Astrocyte (in vitro differentiated cells and primary cell): ENCODE data around the gene STAU1. TPM values are rescaled to one million over a fixed set of nuclear protein-coding genes. Genes with fewer than 3 reads are reported as not detected.

Experiments
- DNase-seq: peaks from one replicate; pipeline ENCODE4 v3.0.0-alpha.2; 2010; ENCODE audit warnings: low read depth
- FAIRE-seq: peaks from 2 replicates; lab custom pipeline; 2011; peaks lifted over from hg19 to GRCh38; lab: Jason Lieb, UNC
- H2AFZ ChIP-seq: 2 replicates; pipeline ENCODE4 v1.6.0; 2012; ENCODE audit warnings: low read depth, low read length, inconsistent platforms
- H3K27ac ChIP-seq: 2 replicates; pipeline ENCODE4 v1.5.1; 2011; ENCODE audit warnings: low read depth, low read length, inconsistent platforms
- H3K27me3 ChIP-seq: 2 replicates; pipeline ENCODE4 v1.6.0; 2011; ENCODE audit warnings: low read length, inconsistent platforms; ENCODE audit not compliant: insufficient read depth
- H3K36me3 ChIP-seq: 2 replicates; pipeline ENCODE4 v1.5.1; 2011; ENCODE audit warnings: low read length, inconsistent platforms; ENCODE audit not compliant: insufficient read depth
- H3K4me1 ChIP-seq: 2 replicates; pipeline ENCODE4 v1.5.1; 2011; ENCODE audit warnings: low read length, inconsistent platforms; ENCODE audit not compliant: insufficient read depth
- H3K4me2 ChIP-seq: 2 replicates; pipeline ENCODE4 v1.6.0; 2012; ENCODE audit warnings: low read length, inconsistent platforms
- H3K4me3 ChIP-seq: 2 replicates; pipeline ENCODE4 v1.5.1; 2011; ENCODE audit warnings: low read depth, mild to moderate bottlenecking, low read length, inconsistent platforms; ENCODE audit not compliant: insufficient read depth
- H3K79me2 ChIP-seq: 2 replicates; pipeline ENCODE4 v1.6.0; 2012; ENCODE audit warnings: mild to moderate bottlenecking, low read length, inconsistent platforms; ENCODE audit not compliant: insufficient read depth
- H3K9ac ChIP-seq: 2 replicates; pipeline ENCODE4 v1.6.0; 2012; ENCODE audit warnings: mild to moderate bottlenecking, low read length, inconsistent platforms
- H3K9me3 ChIP-seq: 2 replicates; pipeline ENCODE4 v1.5.1; 2012; ENCODE audit warnings: low read depth, mild to moderate bottlenecking, low read length, inconsistent platforms; ENCODE audit not compliant: insufficient read depth
- H4K20me1 ChIP-seq: 2 replicates; pipeline ENCODE4 v1.6.0; 2012; ENCODE audit warnings: low read length, inconsistent platforms; ENCODE audit not compliant: insufficient read depth
- H3K27ac Mint-ChIP-seq: one replicate; pipeline ENCODE4 v1.8.0; 2021; ENCODE audit warnings: mild to moderate bottlenecking, mixed read lengths; ENCODE audit not compliant: unreplicated experiment
- H3K27me3 Mint-ChIP-seq: one replicate; pipeline ENCODE4 v1.8.0; 2021; ENCODE audit warnings: low read depth, mixed read lengths; ENCODE audit not compliant: unreplicated experiment
- H3K36me3 Mint-ChIP-seq: one replicate; pipeline ENCODE4 v1.8.0; 2021; ENCODE audit warnings: low read depth, mixed read lengths; ENCODE audit not compliant: unreplicated experiment
- H3K4me1 Mint-ChIP-seq: one replicate; pipeline ENCODE4 v1.8.0; 2021; ENCODE audit warnings: low read depth, mixed read lengths; ENCODE audit not compliant: unreplicated experiment
- H3K4me3 Mint-ChIP-seq: one replicate; pipeline ENCODE4 v1.8.0; 2021; ENCODE audit warnings: mild to moderate bottlenecking, moderate library complexity, mixed read lengths; ENCODE audit not compliant: unreplicated experiment
- H3K9me3 Mint-ChIP-seq: one replicate; pipeline ENCODE4 v1.8.0; 2021; ENCODE audit warnings: mild to moderate bottlenecking, mixed read lengths; ENCODE audit not compliant: unreplicated experiment
- EZH2 ChIP-seq: IDR thresholded peaks from 2 replicates; pipeline ENCODE4 v1.6.1; 2012; ENCODE audit warnings: mild to moderate bottlenecking, low read length, inconsistent platforms; ENCODE audit not compliant: insufficient read depth
- total RNA-seq: library from RNA; stranded (reverse); gene quantifications from 2 replicates; pipeline ENCODE4 v1.2.1, GENCODE V29; 2021
- TF ChIP-seq, protein P1 (sequence below): IDR thresholded peaks from 2 replicates; pipeline ENCODE4 v1.5.1; 2011; ENCODE audit warnings: low read depth, mild to moderate bottlenecking, inconsistent platforms, low read length, moderate library complexity; ENCODE audit not compliant: insufficient read depth

Gene STAU1
- total RNA-seq, 1 donor from 2014 or later = 98.0 TPM

DNA sequence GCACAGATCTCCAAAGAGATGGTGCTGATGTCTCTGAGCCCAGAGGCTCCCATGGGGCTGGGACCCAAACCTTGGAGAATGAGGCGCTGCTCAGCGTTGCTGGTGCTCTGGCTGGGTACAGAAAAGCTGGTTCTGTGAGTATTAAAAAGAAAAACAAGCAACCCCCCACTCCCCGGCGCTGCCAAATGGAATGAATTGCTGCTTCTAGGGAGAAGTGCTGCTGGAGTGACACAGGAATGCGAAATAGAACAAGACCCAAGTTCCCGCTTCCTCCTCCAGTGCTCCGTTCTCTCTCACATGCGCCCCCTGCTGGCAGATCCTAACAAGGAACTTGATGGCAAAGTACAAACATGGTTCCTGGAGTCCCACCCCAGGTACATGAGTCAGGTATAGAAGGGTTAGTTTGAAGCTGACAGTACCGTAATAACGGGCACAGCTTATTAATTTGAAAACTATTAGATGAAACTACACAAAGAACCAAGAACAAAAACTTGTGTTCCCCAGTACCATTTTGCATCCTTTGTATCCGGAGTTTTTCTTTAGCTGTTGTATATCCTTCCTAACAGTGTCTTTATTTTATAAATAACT lies 29.0 kb upstream of the STAU1 start:
- Histone ChIP-seq H4K20me1 (peaks cover 9% of the 10 kb centered on the region), H3K79me2 (peaks cover 21% of the 10 kb centered on the region), H3K36me3 (no peaks in the 10 kb centered on the region), H3K4me3 (no peak overlapping the region), H3K4me1 (peaks cover 12% of the 10 kb centered on the region), H3K9me3 (no peaks in the 10 kb centered on the region), H3K4me2 (peak overlapping the region; percentile 79), H3K27ac (no peak overlapping the region), H3K27me3 (peaks cover 2% of the 10 kb centered on the region), H2AFZ (peak overlapping the region; percentile 64), H3K9ac (no peak overlapping the region)
- peak; percentile 70 for DNase-seq
- H3K27ac Mint-ChIP-seq = peak overlapping the region; percentile 41
- no peak for FAIRE-seq
- no peaks in the 10 kb centered on the region for H3K9me3 Mint-ChIP-seq
- H3K27me3 Mint-ChIP-seq = no peaks in the 10 kb centered on the region
- H3K4me1 Mint-ChIP-seq = peaks cover 18% of the 10 kb centered on the region
- TF ChIP-seq EZH2 = no peak
- TF ChIP-seq, protein P1, sequence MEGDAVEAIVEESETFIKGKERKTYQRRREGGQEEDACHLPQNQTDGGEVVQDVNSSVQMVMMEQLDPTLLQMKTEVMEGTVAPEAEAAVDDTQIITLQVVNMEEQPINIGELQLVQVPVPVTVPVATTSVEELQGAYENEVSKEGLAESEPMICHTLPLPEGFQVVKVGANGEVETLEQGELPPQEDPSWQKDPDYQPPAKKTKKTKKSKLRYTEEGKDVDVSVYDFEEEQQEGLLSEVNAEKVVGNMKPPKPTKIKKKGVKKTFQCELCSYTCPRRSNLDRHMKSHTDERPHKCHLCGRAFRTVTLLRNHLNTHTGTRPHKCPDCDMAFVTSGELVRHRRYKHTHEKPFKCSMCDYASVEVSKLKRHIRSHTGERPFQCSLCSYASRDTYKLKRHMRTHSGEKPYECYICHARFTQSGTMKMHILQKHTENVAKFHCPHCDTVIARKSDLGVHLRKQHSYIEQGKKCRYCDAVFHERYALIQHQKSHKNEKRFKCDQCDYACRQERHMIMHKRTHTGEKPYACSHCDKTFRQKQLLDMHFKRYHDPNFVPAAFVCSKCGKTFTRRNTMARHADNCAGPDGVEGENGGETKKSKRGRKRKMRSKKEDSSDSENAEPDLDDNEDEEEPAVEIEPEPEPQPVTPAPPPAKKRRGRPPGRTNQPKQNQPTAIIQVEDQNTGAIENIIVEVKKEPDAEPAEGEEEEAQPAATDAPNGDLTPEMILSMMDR = peak; percentile 86
- H3K36me3 Mint-ChIP-seq = peaks cover 5% of the 10 kb centered on the region
- no peak overlapping the region for H3K4me3 Mint-ChIP-seq

DNA sequence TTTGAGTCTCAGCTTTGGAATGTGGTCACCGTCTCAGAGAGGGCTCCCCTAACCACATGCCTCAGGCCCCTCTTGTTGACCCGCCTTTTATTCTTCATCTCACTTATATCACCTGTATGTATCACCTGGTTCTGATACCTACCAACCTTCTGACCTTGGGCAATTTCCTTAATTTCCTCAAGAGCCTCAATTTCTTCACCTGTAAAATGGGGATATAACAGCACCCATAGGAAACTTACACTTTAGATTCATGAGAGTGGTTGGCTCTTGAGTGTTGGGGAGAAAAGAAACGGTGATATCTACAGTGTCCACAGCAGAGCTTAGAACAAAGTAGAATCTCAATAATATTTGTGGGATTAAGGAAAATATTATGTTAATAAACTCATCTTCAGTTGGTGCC lies 27.1 kb upstream of the STAU1 start:
- Mint-ChIP-seq H3K27me3 (no peaks in the 10 kb centered on the region), H3K4me1 (peaks cover 6% of the 10 kb centered on the region), H3K9me3 (peaks cover 9% of the 10 kb centered on the region), H3K27ac (no peak overlapping the region), H3K4me3 (no peak overlapping the region), H3K36me3 (no peaks in the 10 kb centered on the region)
- FAIRE-seq (no peak), DNase-seq (no peak)
- no peak overlapping the region for H3K4me2 ChIP-seq
- H3K4me3 ChIP-seq = no peak overlapping the region
- no peak overlapping the region for H3K9ac ChIP-seq
- no peak overlapping the region for H3K27ac ChIP-seq
- peaks cover 2% of the 10 kb centered on the region for H3K27me3 ChIP-seq
- peaks cover 8% of the 10 kb centered on the region for H3K4me1 ChIP-seq
- peaks cover 10% of the 10 kb centered on the region for H3K79me2 ChIP-seq
- no peak overlapping the region for H2AFZ ChIP-seq
- TF ChIP-seq, protein P1 = no peak
- TF ChIP-seq EZH2 = no peak
- peaks cover 4% of the 10 kb centered on the region for H4K20me1 ChIP-seq
- H3K9me3 ChIP-seq = peaks cover 2% of the 10 kb centered on the region
- H3K36me3 ChIP-seq = no peaks in the 10 kb centered on the region

DNA sequence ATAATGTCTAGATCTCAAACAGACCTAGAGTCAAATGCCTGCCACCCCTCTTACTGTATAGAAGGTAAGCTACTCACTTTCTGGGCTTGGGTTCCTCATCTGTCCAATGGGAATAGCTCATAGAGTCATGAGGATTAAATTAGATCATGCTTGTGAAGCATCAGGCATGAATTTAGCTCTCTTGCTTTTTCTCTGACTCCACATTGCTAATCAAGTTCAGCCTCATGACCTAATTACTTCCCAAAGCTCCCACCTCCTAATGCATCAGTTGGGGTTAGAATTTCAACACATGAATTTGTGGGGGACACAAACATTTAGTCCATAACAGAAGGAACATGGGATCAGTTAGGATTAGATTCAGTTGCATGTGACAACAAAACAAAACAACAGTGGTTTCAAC lies 26.4 kb upstream of the STAU1 start:
- TF ChIP-seq, protein P1 = no peak
- TF ChIP-seq EZH2 = no peak
- no peaks in the 10 kb centered on the region for H4K20me1 ChIP-seq
- no peak overlapping the region for H3K9ac ChIP-seq
- no peak overlapping the region for H2AFZ ChIP-seq
- peaks cover 4% of the 10 kb centered on the region for H3K79me2 ChIP-seq
- Mint-ChIP-seq H3K4me1 (peaks cover 2% of the 10 kb centered on the region), H3K27ac (no peak overlapping the region), H3K9me3 (peaks cover 12% of the 10 kb centered on the region), H3K36me3 (no peaks in the 10 kb centered on the region), H3K4me3 (no peak overlapping the region), H3K27me3 (no peaks in the 10 kb centered on the region)
- peaks cover 5% of the 10 kb centered on the region for H3K9me3 ChIP-seq
- H3K27ac ChIP-seq = no peak overlapping the region
- peaks cover 4% of the 10 kb centered on the region for H3K4me1 ChIP-seq
- H3K4me2 ChIP-seq = no peak overlapping the region
- H3K4me3 ChIP-seq = no peak overlapping the region
- DNase-seq (no peak), FAIRE-seq (no peak)
- no peaks in the 10 kb centered on the region for H3K36me3 ChIP-seq
- H3K27me3 ChIP-seq = peaks cover 2% of the 10 kb centered on the region
